PFSK-1 (cell line): Measurements from ENCODE around the gene PPP4C.

Experiments used
- FOXP2 ChIP-seq: optimal IDR thresholded peaks from 2 replicates; pipeline ENCODE3; 2011; ENCODE audit warnings: borderline replicate concordance, control low read depth, inconsistent platforms; ENCODE audit not compliant: insufficient read depth; ENCODE audit errors: extremely low read length, extremely low read depth
- POLR2AphosphoS5 ChIP-seq: IDR thresholded peaks from 2 replicates; pipeline ENCODE4 v1.6.1; 2012; ENCODE audit warnings: low read depth, mild to moderate bottlenecking, control low read depth, low read length, moderate library complexity
- REST ChIP-seq, 2 experiments: IDR thresholded peaks; 2 replicates each; pipeline versions ENCODE4 v1.6.1 to v1.8.0; 2011 to 2012; ENCODE audit warnings: low read depth in 2 of 2, low read length in 2 of 2, control low read depth in 1 of 2, inconsistent platforms in 1 of 2, mild to moderate bottlenecking in 1 of 2, moderate library complexity in 1 of 2; ENCODE audit not compliant: insufficient read depth in 1 of 2
- SIN3A ChIP-seq: IDR thresholded peaks from 2 replicates; pipeline ENCODE4 v1.6.1; 2012; ENCODE audit warnings: mild to moderate bottlenecking, low read length, moderate library complexity, borderline replicate concordance; ENCODE audit not compliant: insufficient read depth
- TAF1 ChIP-seq: IDR thresholded peaks from 2 replicates; pipeline ENCODE4 v1.6.1; 2012; ENCODE audit warnings: low read length, control low read depth, borderline replicate concordance; ENCODE audit not compliant: insufficient read depth

The PPP4C gene

GRCh38 chr16:30040221-30040620, 35.6 kb upstream of the PPP4C start:
- no peak for TF ChIP-seq TAF1
- TF ChIP-seq SIN3A: no peak
- no peak for TF ChIP-seq REST (IDR thresholded peaks at IDR 0.05; ENCODE audit: insufficient read depth in 1 of 2, low read depth in 2 of 2, low read length in 2 of 2)
- TF ChIP-seq POLR2AphosphoS5: no peak
- no peak for TF ChIP-seq FOXP2

GRCh38 chr16:30041841-30042240, 34.0 kb upstream of the PPP4C start:
- no peak for TF ChIP-seq POLR2AphosphoS5
- no peak for TF ChIP-seq SIN3A
- TF ChIP-seq FOXP2: no peak
- TF ChIP-seq TAF1: no peak
- TF ChIP-seq REST (IDR thresholded peaks at IDR 0.05; ENCODE audit: insufficient read depth in 1 of 2, low read depth in 2 of 2, low read length in 2 of 2): no peak

GRCh38 chr16:30046178-30046577, 29.6 kb upstream of the PPP4C start:
- TF ChIP-seq SIN3A: no peak
- TF ChIP-seq POLR2AphosphoS5: no peak
- TF ChIP-seq FOXP2: no peak
- TF ChIP-seq REST (IDR thresholded peaks at IDR 0.05; ENCODE audit: insufficient read depth in 1 of 2, low read depth in 2 of 2, low read length in 2 of 2): no peak
- no peak for TF ChIP-seq TAF1

- TF ChIP-seq FOXP2: no peak
- TF ChIP-seq REST (IDR thresholded peaks at IDR 0.05; ENCODE audit: insufficient read depth in 1 of 2, low read depth in 2 of 2, low read length in 2 of 2): no peak
- no peak for TF ChIP-seq POLR2AphosphoS5
- no peak for TF ChIP-seq TAF1
- TF ChIP-seq SIN3A: no peak
Measured at GRCh38 chr16:30046588-30046987, 29.2 kb upstream of the PPP4C start.

- no peak for TF ChIP-seq FOXP2
- TF ChIP-seq SIN3A: no peak
- TF ChIP-seq TAF1: no peak
- TF ChIP-seq REST (IDR thresholded peaks at IDR 0.05; ENCODE audit: insufficient read depth in 1 of 2, low read depth in 2 of 2, low read length in 2 of 2): no peak
- no peak for TF ChIP-seq POLR2AphosphoS5
Measured at GRCh38 chr16:30049871-30050270, 25.9 kb upstream of the PPP4C start.
